GM19397 (cell line): ENCODE data around the gene CENPS.
"Not testable (repeated sequence)": the region's sequence is repeated elsewhere in the genome, so short reads cannot be mapped to it uniquely, and the experiment has no call there.

Experiments
- ATAC-seq: cut with Tn5 transposase; IDR thresholded peaks from one replicate; pipeline ENCODE4 v1.9.1; 2021; ENCODE audit warnings: mild to moderate bottlenecking, moderate library complexity; ENCODE audit not compliant: unreplicated experiment

The CENPS gene

GRCh38 chr1:10450156-10450814 is 20.1 kb downstream of the CENPS start:
- ATAC-seq: no peak

GRCh38 chr1:10450836-10451235 is 20.6 kb downstream of the CENPS start:
- ATAC-seq: no peak

- ATAC-seq: no peak
Measured at GRCh38 chr1:10451287-10451686, 21.1 kb downstream of the CENPS start.

GRCh38 chr1:10456048-10456447 is 25.8 kb downstream of the CENPS start:
- no peak for ATAC-seq

GRCh38 chr1:10456661-10457060 is 26.4 kb downstream of the CENPS start:
- no peak for ATAC-seq

GRCh38 chr1:10457462-10457861 is 27.2 kb downstream of the CENPS start:
- ATAC-seq: not testable (repeated sequence)

GRCh38 chr1:10457875-10458274 is 27.6 kb downstream of the CENPS start:
- no peak for ATAC-seq

GRCh38 chr1:10459184-10459583 is 29.0 kb downstream of the CENPS start:
- no peak for ATAC-seq

GRCh38 chr1:10467078-10467477 is 36.8 kb downstream of the CENPS start:
- ATAC-seq: no peak

GRCh38 chr1:10470043-10470442 is 39.8 kb downstream of the CENPS start:
- no peak for ATAC-seq

- ATAC-seq: no peak
Measured at GRCh38 chr1:10471411-10472219, 41.4 kb downstream of the CENPS start.

GRCh38 chr1:10472220-10473144 is 42.2 kb downstream of the CENPS start, which contains the start of gene DFFA:
DFFA (minus strand) TSS chr1:10472529; CDS start chr1:10472458, 71 bp downstream.
- peak; percentile 73 for ATAC-seq

GRCh38 chr1:10473145-10473765 is 43.0 kb downstream of the CENPS start:
- no peak for ATAC-seq

- ATAC-seq: not testable (repeated sequence)
Measured at GRCh38 chr1:10474309-10474612, 44.0 kb downstream of the CENPS start.

GRCh38 chr1:10474613-10475507 is 44.6 kb downstream of the CENPS start, which contains the start of gene PEX14:
PEX14 (plus strand) TSS chr1:10474950; CDS start chr1:10474967, 17 bp downstream.
- ATAC-seq: peak; percentile 62

GRCh38 chr1:10475510-10475909 is 45.3 kb downstream of the CENPS start:
- no peak for ATAC-seq

GRCh38 chr1:10479296-10479695 is 49.1 kb downstream of the CENPS start:
- ATAC-seq: no peak

GRCh38 chr1:10480614-10481013 is 50.4 kb downstream of the CENPS start:
- no peak for ATAC-seq

- no peak for ATAC-seq
Measured at GRCh38 chr1:10484521-10484920, 54.3 kb downstream of the CENPS start.
